Parathyroid adenoma (tissue), 2 donors: ENCODE measurements around the gene TMEM114.

ENCODE experiments used
- H2AFZ ChIP-seq: fragments of 300-600 bp; sonication (generic); one replicate; pipeline ENCODE4 v1.7.0; 2017; ENCODE audit warnings: antibody characterized with exemption, mild to moderate bottlenecking
- H3K27ac ChIP-seq: fragments of 300-600 bp; sonication (generic); one replicate; pipeline ENCODE4 v1.7.0; 2017
- H3K27me3 ChIP-seq: fragments of 300-600 bp; sonication (generic); one replicate; pipeline ENCODE4 v1.7.0; 2017; ENCODE audit warnings: low read length; ENCODE audit not compliant: control insufficient read depth, insufficient read depth
- H3K36me3 ChIP-seq: fragments of 300-600 bp; sonication (generic); one replicate; pipeline ENCODE4 v1.7.0; 2017; ENCODE audit warnings: low read length; ENCODE audit not compliant: control insufficient read depth, insufficient read depth
- H3K4me1 ChIP-seq: fragments of 300-600 bp; sonication (generic); one replicate; pipeline ENCODE4 v1.7.0; 2017; ENCODE audit warnings: control low read depth
- H3K4me2 ChIP-seq: fragments of 300-600 bp; sonication (generic); one replicate; pipeline ENCODE4 v1.7.0; 2017; ENCODE audit warnings: low read length
- H3K4me3 ChIP-seq: fragments of 300-600 bp; sonication (generic); one replicate; pipeline ENCODE4 v1.7.0; 2017; ENCODE audit warnings: low read depth, low read length
- H3K79me2 ChIP-seq: fragments of 300-600 bp; sonication (generic); one replicate; pipeline ENCODE4 v1.7.0; 2017; ENCODE audit warnings: control low read depth
- H3K9ac ChIP-seq: fragments of 300-600 bp; sonication (generic); one replicate; pipeline ENCODE4 v1.7.0; 2017; ENCODE audit warnings: mild to moderate bottlenecking
- H3K9me3 ChIP-seq: fragments of 300-600 bp; sonication (generic); one replicate; pipeline ENCODE4 v1.7.0; 2017; ENCODE audit warnings: low read length; ENCODE audit not compliant: control insufficient read depth
- TF ChIP-seq, protein P1 (sequence below): fragments of 300-600 bp; sonication (generic); IDR thresholded peaks from one replicate; pipeline ENCODE4 v1.7.0; 2017; ENCODE audit warnings: antibody characterized with exemption, mild to moderate bottlenecking
- donor health status: primary hyperparathyroidism.

TMEM114 gene

DNA sequence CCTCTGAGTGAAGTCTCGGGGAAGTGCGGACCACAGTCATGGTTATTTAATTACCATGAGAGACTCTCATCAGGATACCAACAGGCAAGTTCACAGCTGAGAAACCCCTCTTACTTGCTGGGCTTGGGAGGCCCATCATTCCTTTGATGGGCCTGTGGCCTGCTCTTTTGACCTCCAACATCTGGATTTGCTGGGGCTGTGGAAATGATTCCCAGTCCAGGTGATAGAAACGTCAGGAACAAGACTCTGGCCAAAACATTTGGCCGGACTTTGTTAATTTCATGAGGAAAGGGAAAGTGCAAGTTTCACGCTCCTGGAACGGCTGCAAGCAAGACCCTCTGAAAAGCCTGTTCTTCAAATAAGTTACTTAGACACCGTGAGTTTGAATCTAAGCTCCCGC lies 42.5 kb downstream of the TMEM114 start:
- H3K79me2 ChIP-seq: no peaks in the 10 kb centered on the region
- TF ChIP-seq, protein P1, sequence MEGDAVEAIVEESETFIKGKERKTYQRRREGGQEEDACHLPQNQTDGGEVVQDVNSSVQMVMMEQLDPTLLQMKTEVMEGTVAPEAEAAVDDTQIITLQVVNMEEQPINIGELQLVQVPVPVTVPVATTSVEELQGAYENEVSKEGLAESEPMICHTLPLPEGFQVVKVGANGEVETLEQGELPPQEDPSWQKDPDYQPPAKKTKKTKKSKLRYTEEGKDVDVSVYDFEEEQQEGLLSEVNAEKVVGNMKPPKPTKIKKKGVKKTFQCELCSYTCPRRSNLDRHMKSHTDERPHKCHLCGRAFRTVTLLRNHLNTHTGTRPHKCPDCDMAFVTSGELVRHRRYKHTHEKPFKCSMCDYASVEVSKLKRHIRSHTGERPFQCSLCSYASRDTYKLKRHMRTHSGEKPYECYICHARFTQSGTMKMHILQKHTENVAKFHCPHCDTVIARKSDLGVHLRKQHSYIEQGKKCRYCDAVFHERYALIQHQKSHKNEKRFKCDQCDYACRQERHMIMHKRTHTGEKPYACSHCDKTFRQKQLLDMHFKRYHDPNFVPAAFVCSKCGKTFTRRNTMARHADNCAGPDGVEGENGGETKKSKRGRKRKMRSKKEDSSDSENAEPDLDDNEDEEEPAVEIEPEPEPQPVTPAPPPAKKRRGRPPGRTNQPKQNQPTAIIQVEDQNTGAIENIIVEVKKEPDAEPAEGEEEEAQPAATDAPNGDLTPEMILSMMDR: no peak
- H3K27ac ChIP-seq: no peak overlapping the region
- no peak overlapping the region for H3K4me3 ChIP-seq
- no peaks in the 10 kb centered on the region for H3K9me3 ChIP-seq
- no peaks in the 10 kb centered on the region for H3K4me1 ChIP-seq
- no peak overlapping the region for H3K4me2 ChIP-seq
- no peak overlapping the region for H3K9ac ChIP-seq
- no peak overlapping the region for H2AFZ ChIP-seq
- no peaks in the 10 kb centered on the region for H3K27me3 ChIP-seq
- H3K36me3 ChIP-seq: no peaks in the 10 kb centered on the region

DNA sequence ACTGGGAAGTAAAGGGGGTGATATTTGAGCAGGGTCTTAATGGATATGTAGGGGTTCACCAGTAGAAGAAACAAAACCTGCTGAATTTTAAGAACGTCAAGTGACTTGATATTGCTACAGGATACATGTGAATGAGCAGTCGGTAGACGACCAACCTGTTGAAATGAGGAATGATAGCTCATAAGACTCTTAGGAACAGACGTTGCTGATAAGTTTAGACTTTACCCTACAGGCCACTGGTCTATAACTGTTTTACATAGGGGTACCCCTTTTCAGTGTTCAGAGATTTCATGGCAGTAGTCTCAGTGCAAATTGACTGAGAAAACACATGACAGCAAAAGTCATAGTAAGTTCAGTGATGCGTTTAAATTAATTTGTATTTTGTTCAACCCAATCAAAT lies 45.9 kb downstream of the TMEM114 start:
- H3K27ac ChIP-seq: no peak overlapping the region

DNA sequence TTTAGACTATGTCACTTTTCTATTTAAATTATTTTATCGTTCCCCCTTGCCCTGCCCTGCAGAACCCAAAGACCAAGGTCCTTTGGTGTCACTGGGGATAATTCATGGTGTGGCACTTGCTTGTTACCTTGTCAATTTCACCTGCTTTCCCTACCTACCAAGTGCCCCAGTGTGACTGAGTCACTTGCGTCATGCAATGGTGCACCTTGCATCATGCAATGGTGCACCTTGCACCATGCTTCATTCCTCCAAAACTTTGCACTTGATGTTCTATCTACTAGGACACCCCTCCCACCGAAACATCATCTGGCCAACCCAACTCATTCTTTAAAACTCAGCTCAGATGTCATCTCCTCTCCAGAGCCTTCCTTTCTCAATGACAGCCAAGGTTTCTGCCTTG lies 47.1 kb downstream of the TMEM114 start:
- H2AFZ ChIP-seq: no peak overlapping the region
- no peaks in the 10 kb centered on the region for H3K9me3 ChIP-seq
- H3K36me3 ChIP-seq: no peaks in the 10 kb centered on the region
- no peak overlapping the region for H3K4me3 ChIP-seq
- no peak overlapping the region for H3K27ac ChIP-seq
- H3K4me2 ChIP-seq: no peak overlapping the region
- TF ChIP-seq, protein P1: no peak
- no peaks in the 10 kb centered on the region for H3K27me3 ChIP-seq
- H3K79me2 ChIP-seq: no peaks in the 10 kb centered on the region
- no peaks in the 10 kb centered on the region for H3K4me1 ChIP-seq
- no peak overlapping the region for H3K9ac ChIP-seq

More for the DNA sequence above, 45.9 kb downstream of the TMEM114 start:
- Histone ChIP-seq H2AFZ (no peak overlapping the region), H3K9ac (no peak overlapping the region), H3K4me2 (no peak overlapping the region), H3K4me3 (no peak overlapping the region), H3K27me3 (no peaks in the 10 kb centered on the region), H3K4me1 (no peaks in the 10 kb centered on the region), H3K36me3 (no peaks in the 10 kb centered on the region), H3K79me2 (no peaks in the 10 kb centered on the region), H3K9me3 (no peaks in the 10 kb centered on the region)
- TF ChIP-seq, protein P1: no peak

DNA sequence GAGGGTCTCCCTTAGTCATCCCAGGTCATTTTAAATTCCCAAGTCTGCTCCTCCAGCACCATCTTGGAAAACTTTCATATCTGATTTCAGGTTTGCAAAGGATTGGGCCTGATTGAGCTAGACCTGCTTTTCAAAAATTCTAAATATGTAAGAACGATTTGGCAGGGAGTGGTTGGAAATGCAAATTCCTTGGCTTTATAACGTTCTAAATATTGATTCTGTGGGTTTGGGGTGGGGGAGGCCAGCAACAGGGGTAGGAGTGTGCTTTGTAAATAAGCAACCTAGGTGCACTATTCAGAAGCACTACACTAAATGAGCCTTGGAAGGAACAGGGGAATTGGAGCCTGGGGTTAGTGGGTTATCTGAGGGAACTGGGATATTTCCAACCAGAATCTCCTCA lies 47.9 kb downstream of the TMEM114 start:
- Histone ChIP-seq H3K9ac (no peak overlapping the region), H3K4me3 (no peak overlapping the region), H3K9me3 (no peaks in the 10 kb centered on the region), H3K36me3 (no peaks in the 10 kb centered on the region), H3K4me1 (no peaks in the 10 kb centered on the region), H2AFZ (no peak overlapping the region), H3K79me2 (no peaks in the 10 kb centered on the region), H3K27me3 (no peaks in the 10 kb centered on the region), H3K27ac (no peak overlapping the region), H3K4me2 (no peak overlapping the region)
- TF ChIP-seq, protein P1: no peak

DNA sequence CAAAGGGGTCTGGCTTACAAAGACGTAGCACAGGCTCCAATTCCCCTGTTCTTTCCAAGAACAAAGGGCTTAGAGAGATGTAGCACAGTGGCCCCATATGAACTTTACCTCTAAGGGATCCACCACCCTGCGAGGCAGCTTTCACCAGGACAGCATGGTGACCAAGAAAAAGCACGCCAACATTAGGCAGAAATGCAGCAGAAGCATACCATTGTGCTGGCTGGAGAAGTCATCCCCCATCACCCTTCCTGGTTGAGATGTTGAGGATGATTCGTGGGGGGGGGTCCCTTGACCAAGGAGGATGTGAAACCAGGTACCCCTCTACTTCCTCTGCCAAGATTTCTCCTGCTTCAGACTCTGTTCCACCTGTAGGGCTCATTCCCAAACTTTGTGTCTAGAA lies 48.4 kb downstream of the TMEM114 start:
- Histone ChIP-seq H3K36me3 (no peaks in the 10 kb centered on the region), H3K79me2 (no peaks in the 10 kb centered on the region), H3K4me1 (no peaks in the 10 kb centered on the region), H3K9me3 (no peaks in the 10 kb centered on the region), H3K9ac (no peak overlapping the region), H3K27me3 (no peaks in the 10 kb centered on the region), H3K4me2 (no peak overlapping the region), H2AFZ (no peak overlapping the region), H3K4me3 (no peak overlapping the region), H3K27ac (no peak overlapping the region)
- TF ChIP-seq, protein P1: no peak
